ENCODE data around the gene BAK1. TPM values are rescaled to one million over a fixed set of nuclear protein-coding genes. Genes with fewer than 3 reads are reported as not detected.

BAK1 gene
- total RNA-seq, 1 experiment from 2014 or later: 45.8 TPM

Other genes starting within 250 kb of the BAK1 start
- 20.3 and 27.1 TPM in 2 replicates for gene KIFC1, start 188.5 kb downstream of the BAK1 start, total RNA-seq (2022)
- 28.9 and 33.9 TPM in 2 replicates for gene PHF1, start 169.3 kb downstream of the BAK1 start, total RNA-seq (2022)
- 212 and 231 TPM in 2 replicates for gene CUTA, start 162.2 kb downstream of the BAK1 start, total RNA-seq (2022)
- 6.7 and 9.9 TPM in 2 replicates for gene SYNGAP1, start 160.2 kb downstream of the BAK1 start, total RNA-seq (2022)
- 7.5 and 8.3 TPM in 2 replicates for gene ZBTB9, start 125.7 kb downstream of the BAK1 start, total RNA-seq (2022)
- gene ITPR3, start 41.0 kb upstream of the BAK1 start, total RNA-seq (2022): 86.9 and 109 TPM in 2 replicates
- 122 and 147 TPM in 2 replicates for gene UQCC2, start 131.4 kb upstream of the BAK1 start, total RNA-seq (2022)
- gene IP6K3, start 166.6 kb upstream of the BAK1 start, total RNA-seq (2022): 0.25 and 1.7 TPM in 2 replicates
- 70.5 and 79.2 TPM in 2 replicates for gene LEMD2, start 208.9 kb upstream of the BAK1 start, total RNA-seq (2022)
- gene MLN, start 223.7 kb upstream of the BAK1 start, total RNA-seq (2022): not detected in 2 replicates